Midbrain (tissue), 1 donor: ENCODE data around the gene MTHFD1L.
"Not testable (repeated sequence)": the region's sequence is repeated elsewhere in the genome, so short reads cannot be mapped to it uniquely, and the experiment has no call there.

Experiments used
- DNase-seq: peaks from one replicate; lab custom pipeline; 2025; lab: John Stamatoyannopoulos, UW

The MTHFD1L gene

GRCh38 chr6:151015101-151015700 is 149.7 kb downstream of the MTHFD1L start:
- DNase-seq: no peak

GRCh38 chr6:151016107-151016506 is 150.6 kb downstream of the MTHFD1L start:
- DNase-seq: no peak

DNA sequence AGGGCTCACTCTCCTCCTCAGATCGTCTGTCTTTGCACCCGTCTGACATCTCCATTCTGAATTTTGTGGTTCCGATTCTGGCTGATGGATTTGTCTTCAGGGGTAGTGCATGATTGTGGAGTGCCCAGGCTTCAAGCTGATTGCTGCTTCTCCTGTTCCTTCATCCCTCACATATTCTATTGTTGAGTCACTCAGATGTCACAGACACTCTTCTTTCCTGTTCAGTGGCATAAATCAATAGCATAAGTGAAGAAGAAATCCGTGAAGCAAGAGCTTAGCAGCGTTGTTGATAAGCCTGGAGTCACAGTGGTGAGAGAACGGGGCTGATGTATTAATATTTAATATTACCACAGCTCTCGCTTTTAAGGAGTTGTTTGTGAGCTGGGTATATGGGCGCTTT is 152.5 kb downstream of the MTHFD1L start:
- no peak for DNase-seq

DNA sequence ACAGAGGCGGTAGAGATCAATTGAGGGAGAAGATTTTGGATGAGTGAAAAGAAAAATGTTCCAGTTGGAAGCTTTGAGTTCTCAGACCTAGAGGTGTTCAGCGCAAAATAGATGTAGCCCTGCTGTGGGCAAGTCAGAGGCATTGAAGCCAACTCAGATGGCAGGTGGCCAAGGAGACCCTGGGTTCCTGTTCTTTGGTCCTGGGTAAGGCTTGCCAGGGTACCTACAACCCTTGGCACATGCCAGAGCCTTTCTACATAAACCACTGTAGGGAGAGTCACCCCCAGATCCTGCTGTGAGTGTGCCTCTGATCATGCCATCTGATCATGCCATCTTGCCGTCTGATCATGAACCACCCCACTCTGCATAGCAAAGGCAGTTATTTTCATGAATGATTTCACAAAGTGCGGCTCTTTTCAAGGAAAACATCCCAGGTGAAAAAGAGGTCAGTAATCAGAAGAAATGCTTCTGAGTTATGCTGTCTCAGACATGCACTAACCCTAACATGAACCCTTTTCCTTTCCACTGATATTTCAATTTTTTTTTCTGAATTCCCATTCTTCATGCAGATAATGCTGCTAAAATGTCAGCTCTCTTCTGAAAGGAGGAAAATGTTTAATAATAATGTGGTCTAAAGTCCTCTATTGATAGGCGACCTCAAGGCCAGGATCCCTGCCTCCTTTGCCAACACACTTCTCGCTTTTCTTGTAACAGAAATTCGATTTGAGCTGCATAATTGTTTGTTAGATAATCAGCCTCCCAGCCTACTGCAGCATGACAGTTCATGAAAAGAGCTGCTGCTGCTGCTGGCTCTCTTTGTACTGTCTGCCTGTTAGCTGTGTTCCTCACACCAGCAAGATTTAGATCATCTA is 153.6 kb downstream of the MTHFD1L start:
- DNase-seq: no peak

GRCh38 chr6:151021896-151022295 is 156.4 kb downstream of the MTHFD1L start:
- no peak for DNase-seq

GRCh38 chr6:151022492-151022891 is 157.0 kb downstream of the MTHFD1L start:
- DNase-seq: no peak

DNA sequence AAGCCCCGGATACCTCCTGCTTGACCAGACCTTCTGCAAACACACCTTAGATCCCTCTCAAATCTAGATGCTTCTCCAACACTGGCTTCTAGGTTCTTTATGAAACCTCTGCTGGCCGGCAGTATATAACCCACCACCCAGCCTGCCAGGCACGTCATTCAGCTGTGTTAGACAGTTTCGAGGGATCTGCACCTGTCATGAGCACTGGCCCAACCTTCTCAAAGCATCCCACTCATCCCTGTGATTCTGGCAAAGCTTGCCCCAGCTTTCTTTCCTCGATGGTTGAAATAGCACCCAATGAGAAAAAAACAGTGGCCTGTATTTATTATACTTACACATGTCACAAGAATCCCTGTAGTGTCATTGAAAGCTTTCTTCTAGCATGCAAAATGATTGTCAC is 157.8 kb downstream of the MTHFD1L start:
- DNase-seq: no peak

GRCh38 chr6:151024597-151024996 is 159.1 kb downstream of the MTHFD1L start:
- no peak for DNase-seq

DNA sequence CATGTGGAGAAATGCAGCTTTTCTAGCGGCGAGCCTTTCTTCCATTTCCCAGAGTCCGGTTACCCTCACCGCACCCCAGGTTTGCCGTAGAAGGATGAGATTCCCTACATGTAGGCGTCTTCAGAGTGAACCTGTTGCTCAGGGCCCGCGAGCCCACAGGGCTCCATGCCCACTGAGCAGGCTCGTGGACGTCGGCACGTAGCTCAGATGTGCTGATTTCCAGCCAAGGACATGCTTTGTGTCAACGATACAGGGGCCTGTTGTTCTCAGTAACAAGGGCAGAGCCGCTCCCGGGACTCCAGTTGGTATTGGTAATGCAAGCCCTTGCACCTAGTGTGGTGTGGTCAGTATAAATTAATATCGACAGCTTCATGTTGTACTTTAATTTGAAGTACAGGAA is 159.6 kb downstream of the MTHFD1L start:
- DNase-seq: peak; percentile 40

GRCh38 chr6:151026041-151026663 is 160.7 kb downstream of the MTHFD1L start:
- DNase-seq: no peak

GRCh38 chr6:151027295-151027747 is 161.8 kb downstream of the MTHFD1L start:
- no peak for DNase-seq

- DNase-seq: no peak
Measured at GRCh38 chr6:151027936-151028838, 162.7 kb downstream of the MTHFD1L start.

DNA sequence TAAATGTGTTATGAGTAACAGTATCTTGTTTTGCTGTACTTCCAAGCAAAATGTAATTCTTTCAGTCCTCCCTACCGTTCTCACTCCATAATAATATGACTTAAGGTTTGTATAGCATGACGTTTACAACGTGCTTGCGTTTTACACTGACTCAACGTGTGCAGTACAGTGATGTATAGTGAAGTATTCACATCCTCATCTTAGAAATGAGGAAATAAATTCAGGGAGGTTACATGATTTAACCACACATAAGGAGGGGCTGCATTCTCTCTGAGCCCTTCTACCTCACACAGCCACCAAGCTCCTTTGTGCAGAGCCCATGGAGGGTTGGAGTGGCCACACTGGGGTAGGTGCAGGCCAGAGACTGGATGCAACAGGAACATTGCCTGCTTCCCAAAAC is 164.5 kb downstream of the MTHFD1L start:
- DNase-seq: no peak

DNA sequence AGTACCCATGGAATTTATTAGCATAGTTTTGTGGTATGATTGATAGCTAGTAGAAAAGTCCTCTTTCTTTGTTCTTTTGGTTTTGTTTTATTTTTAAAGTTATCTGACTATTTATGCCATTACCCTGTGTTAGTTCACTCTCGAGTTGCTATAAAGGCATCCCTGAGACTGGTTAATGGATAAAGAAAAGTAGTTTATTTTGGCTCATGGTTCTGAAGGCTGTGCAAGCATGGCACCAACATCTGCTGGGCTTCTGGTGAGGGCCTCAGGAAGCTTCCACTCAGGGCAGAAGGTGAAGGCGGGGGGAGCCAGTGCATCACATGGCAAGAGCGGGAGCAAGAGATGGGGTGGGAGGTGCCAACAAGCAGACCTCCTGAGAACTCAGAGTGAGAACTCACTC is 166.5 kb downstream of the MTHFD1L start:
- DNase-seq: no peak

GRCh38 chr6:151034825-151035781 is 169.6 kb downstream of the MTHFD1L start:
- no peak for DNase-seq

GRCh38 chr6:151036211-151036721 is 170.8 kb downstream of the MTHFD1L start:
- not testable (repeated sequence) for DNase-seq

- no peak for DNase-seq
Measured at GRCh38 chr6:151036869-151037680, 171.6 kb downstream of the MTHFD1L start.

- no peak for DNase-seq
Measured at GRCh38 chr6:151038616-151039015, 173.1 kb downstream of the MTHFD1L start.

DNA sequence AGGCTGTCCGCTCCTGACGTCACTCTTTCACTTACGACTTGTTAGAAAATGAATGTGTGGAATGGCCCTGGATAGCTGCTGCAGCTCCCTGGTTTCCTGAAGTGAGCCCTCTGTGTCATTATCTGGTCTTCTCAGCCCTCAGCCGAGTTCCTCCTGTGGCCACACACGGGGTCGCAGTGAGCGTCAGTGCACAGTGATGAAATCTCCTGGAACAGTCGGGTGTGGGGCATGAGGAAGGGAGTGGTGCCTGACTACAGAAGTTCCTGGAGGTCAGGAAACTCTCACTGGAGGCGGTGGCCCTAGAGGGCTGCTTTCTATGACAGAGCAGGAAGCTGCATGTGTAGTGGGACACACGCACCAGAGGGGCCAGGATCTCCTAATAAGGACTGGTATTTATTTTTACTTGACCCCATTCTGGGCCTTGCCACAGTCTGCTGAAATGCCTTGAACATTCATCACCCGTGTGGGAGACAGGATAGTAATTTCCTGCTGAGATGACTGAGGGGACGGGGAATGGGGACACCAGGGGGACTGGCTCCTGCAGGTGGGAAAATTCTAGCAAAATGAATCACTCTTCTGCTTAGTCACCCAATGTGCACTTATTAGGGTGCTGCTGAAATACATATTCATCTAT is 175.5 kb downstream of the MTHFD1L start:
- DNase-seq: not testable (repeated sequence)
